Naive B cell (primary cell): ENCODE data around the gene DIPK1C. TPM values are rescaled to one million over a fixed set of nuclear protein-coding genes. Genes with fewer than 3 reads are reported as not detected.
A peak's percentile ranks its signal among the peaks of the same experiment; 100 is the strongest.
"Not testable (repeated sequence)": the region's sequence is repeated elsewhere in the genome, so short reads cannot be mapped to it uniquely, and the experiment has no call there.

ENCODE experiments used
- ATAC-seq, 2 donors: fragments of 150-1000 bp; cut with Tn5 transposase; 2 replicates each; pipeline ENCODE4 v1.10.0; 2021; ENCODE audit warnings: low read depth in 2 of 2, mild to moderate bottlenecking in 2 of 2, moderate library complexity in 2 of 2
- DNase-seq: peaks from one replicate; pipeline ENCODE4 v3.0.0; 2022
- H3K27ac Mint-ChIP-seq, 6 donors: one replicate each; pipeline ENCODE4 v1.8.0; 2020 to 2022; ENCODE audit warnings: mild to moderate bottlenecking in 6 of 6, mixed read lengths in 6 of 6, moderate library complexity in 5 of 6, inconsistent platforms in 2 of 6
- H3K27me3 Mint-ChIP-seq, 3 donors: one replicate each; pipeline ENCODE4 v1.8.0; 2021 to 2022; ENCODE audit warnings: mixed read lengths in 3 of 3, mild to moderate bottlenecking in 1 of 3
- H3K36me3 Mint-ChIP-seq, 2 donors: one replicate each; pipeline ENCODE4 v1.8.0; 2020 to 2022; ENCODE audit warnings: mixed read lengths in 2 of 2, inconsistent platforms in 1 of 2, mild to moderate bottlenecking in 1 of 2
- H3K4me1 Mint-ChIP-seq, 3 donors: one replicate each; pipeline ENCODE4 v1.8.0; 2020 to 2022; ENCODE audit warnings: mixed read lengths in 3 of 3, inconsistent platforms in 1 of 3, mild to moderate bottlenecking in 1 of 3, moderate library complexity in 1 of 3
- H3K4me3 Mint-ChIP-seq, 8 donors: one replicate each; pipeline ENCODE4 v1.8.0; 2020 to 2022; ENCODE audit warnings: mild to moderate bottlenecking in 8 of 8, mixed read lengths in 8 of 8, moderate library complexity in 8 of 8, inconsistent platforms in 2 of 8
- H3K9me3 Mint-ChIP-seq, 7 donors: one replicate each; pipeline ENCODE4 v1.8.0; 2020 to 2022; ENCODE audit warnings: mixed read lengths in 7 of 7, mild to moderate bottlenecking in 5 of 7, inconsistent platforms in 2 of 7, moderate library complexity in 1 of 7
- polyA plus RNA-seq, 6 donors: library from polyadenylated mRNA; unstranded; fragments of 300-500 nt; fragmentation: Illumina TruSeq; gene quantifications; one replicate each; pipeline ENCODE4 v1.2.3, GENCODE V29; 2021; ENCODE audit warnings: low read depth in 6 of 6

DIPK1C gene
- not detected for polyA plus RNA-seq

DNA sequence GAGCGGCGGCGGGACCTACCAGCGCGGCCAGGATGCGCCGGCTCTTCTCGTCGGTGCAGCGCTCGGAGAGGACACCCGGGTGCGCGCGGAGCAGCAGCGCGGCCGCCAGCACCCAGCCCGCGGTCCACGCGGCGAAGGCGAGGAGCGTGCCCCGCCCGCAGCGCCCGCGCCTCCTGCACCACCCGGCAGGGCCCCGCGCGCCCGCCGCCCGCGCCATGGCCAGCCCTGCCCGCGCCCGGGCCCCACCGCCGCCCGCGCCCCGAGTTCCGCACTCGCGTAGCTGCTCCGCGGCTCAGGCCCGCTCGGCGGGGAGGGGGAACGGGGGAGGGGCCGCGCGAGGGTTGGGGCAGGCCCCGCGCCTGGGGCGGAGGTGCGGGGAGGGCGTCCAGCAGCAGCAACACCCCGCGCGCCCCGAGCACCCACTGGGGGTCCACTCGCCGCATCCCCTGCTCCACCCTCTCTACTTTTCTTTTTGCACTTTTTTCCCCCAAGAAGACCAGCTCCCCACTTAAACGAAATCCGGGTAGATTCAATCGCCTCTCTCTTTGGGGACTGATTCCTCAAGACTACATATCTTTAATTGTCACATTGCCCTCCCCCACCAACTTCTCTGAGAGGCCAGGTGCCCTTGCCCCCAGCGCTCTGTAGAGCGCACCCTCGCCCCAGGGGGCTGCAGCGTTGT lies at the start of gene DIPK1C:
DIPK1C (minus strand) TSS at position 266 of the 682 bp plus-strand sequence; CDS start at position 217, 49 bp downstream.
- no peak for DNase-seq
- peaks cover 0 to 10% of the 10 kb centered on the region in 2 donors for H3K36me3 Mint-ChIP-seq
- H3K4me3 Mint-ChIP-seq = peak within 1 kb of the TSS; percentile 46 to 85 (median 76)
- ATAC-seq = peak in 1 of 2 donors; percentile 16
- H3K27ac Mint-ChIP-seq = no peak within 1 kb of the TSS
- H3K9me3 Mint-ChIP-seq = peaks cover 0 to 1% (median 0%) of the 10 kb centered on the region in 7 donors
- peaks cover 53 to 61% (median 56%) of the 10 kb centered on the region in 3 donors for H3K27me3 Mint-ChIP-seq
- peaks cover 8 to 16% (median 12%) of the 10 kb centered on the region in 3 donors for H3K4me1 Mint-ChIP-seq

- Mint-ChIP-seq H3K4me1 (peaks cover 7 to 34% (median 21%) of the 10 kb centered on the region in 3 donors), H3K27ac (peak overlapping the region in 4 of 6 donors; percentile 62 to 86 (median 72)), H3K36me3 (peaks cover 12 to 32% of the 10 kb centered on the region in 2 donors), H3K27me3 (no peaks in the 10 kb centered on the region), H3K9me3 (no peaks in the 10 kb centered on the region), H3K4me3 (no peak overlapping the region)
- ATAC-seq = no peak
- DNase-seq = no peak
Measured at GRCh38 chr18:74506448-74507084, 49.5 kb upstream of the DIPK1C start.

DNA sequence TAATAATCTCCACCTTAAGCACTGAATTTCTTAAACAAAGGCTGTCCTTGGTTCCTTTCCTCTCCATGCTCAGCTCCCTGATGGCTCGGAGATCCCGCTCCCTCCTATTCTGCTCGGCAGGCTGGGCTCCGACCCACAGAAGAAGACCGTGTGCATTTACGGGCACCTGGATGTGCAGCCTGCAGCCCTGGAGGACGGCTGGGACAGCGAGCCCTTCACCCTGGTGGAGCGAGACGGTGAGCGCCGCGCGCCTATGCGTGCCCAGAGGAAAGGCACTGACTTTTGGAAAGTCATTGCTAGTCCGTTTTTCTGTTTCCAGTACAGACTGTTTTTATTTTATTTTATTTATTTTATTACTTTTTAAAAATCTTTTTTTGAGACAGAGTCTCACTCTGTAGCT lies 48.7 kb upstream of the DIPK1C start:
- H3K36me3 Mint-ChIP-seq = peaks cover 17 to 32% of the 10 kb centered on the region in 2 donors
- ATAC-seq = no peak
- H3K4me3 Mint-ChIP-seq = peak overlapping the region in 2 of 8 donors; percentile 5 to 8
- no peak for DNase-seq
- H3K9me3 Mint-ChIP-seq = no peaks in the 10 kb centered on the region
- peak overlapping the region in 1 of 6 donors; percentile 26 for H3K27ac Mint-ChIP-seq
- H3K4me1 Mint-ChIP-seq = peaks cover 14 to 42% (median 27%) of the 10 kb centered on the region in 3 donors
- H3K27me3 Mint-ChIP-seq = no peaks in the 10 kb centered on the region

DNA sequence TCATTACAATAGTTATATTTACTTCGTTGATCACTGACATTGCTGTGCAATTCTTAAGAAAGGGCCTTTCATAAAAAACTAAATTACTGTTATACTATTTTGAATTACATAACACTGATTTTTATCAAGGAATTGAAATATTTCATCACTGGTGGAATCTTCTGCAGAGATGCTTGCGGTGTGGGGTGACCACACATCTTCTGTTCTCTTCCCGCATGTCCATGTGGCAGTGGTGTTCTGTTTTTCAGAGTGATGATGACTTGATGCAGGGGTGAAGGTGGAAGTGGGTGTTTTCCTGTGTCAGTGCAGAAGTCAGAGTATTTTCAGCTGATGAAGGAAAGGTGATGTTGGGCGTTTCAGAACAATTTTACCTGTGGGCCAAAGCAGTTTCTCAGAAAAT lies 46.0 kb upstream of the DIPK1C start:
- H3K9me3 Mint-ChIP-seq = no peaks in the 10 kb centered on the region
- peaks cover 30 to 65% (median 41%) of the 10 kb centered on the region in 3 donors for H3K4me1 Mint-ChIP-seq
- peaks cover 17 to 25% of the 10 kb centered on the region in 2 donors for H3K36me3 Mint-ChIP-seq
- H3K27ac Mint-ChIP-seq = peak overlapping the region in 3 of 6 donors; percentile 9 to 96 (median 39)
- no peaks in the 10 kb centered on the region for H3K27me3 Mint-ChIP-seq
- DNase-seq (no peak), ATAC-seq (no peak)
- peak overlapping the region in 2 of 8 donors; percentile 20 to 25 for H3K4me3 Mint-ChIP-seq

DNA sequence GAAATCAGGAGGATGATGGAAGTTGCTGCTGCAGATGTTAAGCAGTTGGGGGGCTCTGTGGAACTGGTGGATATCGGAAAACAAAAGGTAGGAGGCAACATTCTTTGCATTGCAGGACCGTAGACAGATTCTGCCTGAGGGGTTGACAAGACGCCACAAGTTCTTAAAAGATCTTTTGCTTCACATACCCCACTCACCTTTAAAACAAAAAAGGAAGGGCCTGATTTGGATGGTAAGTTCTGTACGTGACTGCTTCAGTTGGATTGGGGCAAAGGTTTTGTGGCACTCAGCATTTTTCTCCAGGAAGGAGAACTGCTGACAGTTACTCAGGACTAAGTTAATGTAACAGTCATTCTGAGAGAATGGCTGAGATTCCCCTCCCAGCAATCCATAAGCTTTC lies 44.3 kb upstream of the DIPK1C start:
- peaks cover 9 to 17% of the 10 kb centered on the region in 2 donors for H3K36me3 Mint-ChIP-seq
- no peaks in the 10 kb centered on the region for H3K27me3 Mint-ChIP-seq
- ATAC-seq (no peak), DNase-seq (no peak)
- H3K4me1 Mint-ChIP-seq = peaks cover 38 to 68% (median 40%) of the 10 kb centered on the region in 3 donors
- H3K27ac Mint-ChIP-seq = peak overlapping the region in 5 of 6 donors; percentile 93 to 98 (median 97)
- H3K4me3 Mint-ChIP-seq = peak overlapping the region in 7 of 8 donors; percentile 91 to 98 (median 93)
- no peaks in the 10 kb centered on the region for H3K9me3 Mint-ChIP-seq

DNA sequence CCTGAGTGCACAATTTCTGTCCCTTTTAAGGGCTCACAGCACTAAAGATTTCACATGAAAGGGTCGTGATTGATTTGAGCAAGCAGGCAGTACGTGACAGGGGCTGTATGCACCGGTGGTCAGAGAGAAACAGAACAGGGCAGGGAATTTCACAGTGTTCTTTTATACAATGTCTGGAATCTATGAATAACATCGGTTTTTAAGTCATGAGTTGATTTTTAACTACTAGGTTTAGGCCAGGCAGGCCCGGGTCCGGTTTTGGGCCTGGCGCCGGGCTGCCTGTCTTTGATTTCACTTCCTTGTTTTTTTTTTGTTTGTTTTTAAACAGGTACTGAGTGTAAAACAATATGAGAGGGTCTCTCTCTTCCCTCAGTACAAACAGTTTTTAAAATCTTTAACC lies 43.7 kb upstream of the DIPK1C start:
- peaks cover 9 to 17% of the 10 kb centered on the region in 2 donors for H3K36me3 Mint-ChIP-seq
- H3K27ac Mint-ChIP-seq = peak overlapping the region; percentile 93 to 98 (median 98)
- peaks cover 42 to 70% (median 43%) of the 10 kb centered on the region in 3 donors for H3K4me1 Mint-ChIP-seq

DNA sequence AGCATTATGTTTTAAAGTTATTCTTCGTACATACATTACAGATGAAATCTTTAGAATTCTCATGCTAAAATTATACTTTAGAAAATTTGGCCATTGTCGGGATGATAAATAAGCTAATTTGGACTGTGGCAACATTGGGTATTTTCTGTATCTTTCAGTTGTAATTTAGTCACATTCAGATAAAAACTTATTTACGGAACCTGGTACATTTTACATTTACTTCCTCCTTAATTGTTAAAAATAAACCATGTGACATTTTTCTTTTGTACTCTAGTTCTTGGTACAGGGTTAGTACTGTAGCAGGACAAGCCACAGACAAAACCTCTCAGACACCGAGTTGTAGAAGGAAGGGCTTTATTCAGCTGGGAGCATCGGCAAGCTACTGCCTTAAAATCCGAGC lies 43.3 kb upstream of the DIPK1C start:
- H3K4me3 Mint-ChIP-seq = peak overlapping the region; percentile 74 to 98 (median 92)
- H3K9me3 Mint-ChIP-seq = no peaks in the 10 kb centered on the region
- H3K4me1 Mint-ChIP-seq = peaks cover 46 to 74% (median 47%) of the 10 kb centered on the region in 3 donors
- peak; percentile 43 for DNase-seq
- H3K36me3 Mint-ChIP-seq = peaks cover 9 to 17% of the 10 kb centered on the region in 2 donors
- no peak for ATAC-seq
- H3K27ac Mint-ChIP-seq = peak overlapping the region; percentile 93 to 98 (median 98)
- no peaks in the 10 kb centered on the region for H3K27me3 Mint-ChIP-seq

More for the DNA sequence above, 43.7 kb upstream of the DIPK1C start:
- peak overlapping the region; percentile 74 to 98 (median 92) for H3K4me3 Mint-ChIP-seq
- peak; percentile 51 for DNase-seq
- H3K27me3 Mint-ChIP-seq, H3K9me3 Mint-ChIP-seq, ATAC-seq: not testable (repeated sequence)

GRCh38 chr18:74499633-74500032 lies 42.5 kb upstream of the DIPK1C start:
- H3K27me3 Mint-ChIP-seq = no peaks in the 10 kb centered on the region
- H3K9me3 Mint-ChIP-seq = no peaks in the 10 kb centered on the region
- no peak for DNase-seq
- ATAC-seq = peak in 1 of 2 donors; percentile 15
- peaks cover 46 to 75% (median 46%) of the 10 kb centered on the region in 3 donors for H3K4me1 Mint-ChIP-seq
- peaks cover 9 to 17% of the 10 kb centered on the region in 2 donors for H3K36me3 Mint-ChIP-seq
- H3K4me3 Mint-ChIP-seq = peak overlapping the region; percentile 91 to 98 (median 93)
- peak overlapping the region; percentile 83 to 98 (median 96) for H3K27ac Mint-ChIP-seq

DNA sequence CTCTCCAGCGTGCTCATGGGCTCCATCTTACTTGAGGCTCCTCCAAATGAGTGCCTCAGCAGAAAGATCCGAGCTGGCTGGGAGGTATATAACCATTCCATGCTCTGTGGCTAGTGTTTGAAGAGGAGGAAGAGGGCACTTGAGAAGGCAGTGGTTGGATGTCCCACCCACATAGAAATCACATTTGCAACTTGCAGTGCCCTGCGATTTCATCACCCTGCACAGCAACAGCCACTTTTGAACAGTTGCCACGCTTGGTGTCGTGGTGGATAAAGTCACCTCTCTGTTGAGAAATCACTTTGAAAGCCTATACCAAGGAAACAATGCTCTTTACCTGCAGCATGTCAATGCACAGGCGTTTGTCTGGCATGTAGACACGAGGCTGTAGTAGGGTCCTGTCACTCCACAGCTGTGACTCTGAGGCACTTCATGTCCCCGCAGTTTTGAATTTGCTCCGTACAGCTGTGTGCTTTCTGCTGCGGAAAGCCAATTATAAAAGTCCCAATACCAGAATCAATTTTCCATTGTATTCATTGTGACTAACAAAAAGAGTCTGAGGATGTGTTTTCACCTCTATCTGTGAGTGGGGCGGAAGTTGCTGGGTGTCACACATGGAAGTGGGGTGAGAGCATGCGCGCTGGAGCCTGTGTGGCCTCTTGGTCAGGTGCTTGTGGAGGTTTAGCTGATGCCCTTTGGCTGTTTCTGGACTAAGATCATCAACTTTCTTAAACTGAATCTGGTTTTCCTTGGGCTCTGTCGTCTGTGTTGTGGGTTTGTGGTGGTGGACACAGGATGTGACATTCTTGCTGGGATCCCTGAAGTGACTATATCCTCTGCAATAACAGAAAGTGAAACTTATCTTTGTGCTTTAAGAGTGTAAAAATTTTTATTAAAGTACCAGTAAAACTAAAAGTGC lies 41.9 kb upstream of the DIPK1C start:
- peaks cover 9 to 17% of the 10 kb centered on the region in 2 donors for H3K36me3 Mint-ChIP-seq
- no peaks in the 10 kb centered on the region for H3K9me3 Mint-ChIP-seq

GRCh38 chr18:74497778-74498177 lies 40.7 kb upstream of the DIPK1C start:
- no peaks in the 10 kb centered on the region for H3K27me3 Mint-ChIP-seq
- peaks cover 44 to 72% (median 46%) of the 10 kb centered on the region in 3 donors for H3K4me1 Mint-ChIP-seq
- peak; percentile 24 for DNase-seq
- peaks cover 0 to 11% of the 10 kb centered on the region in 2 donors for H3K36me3 Mint-ChIP-seq
- H3K4me3 Mint-ChIP-seq = peak overlapping the region; percentile 68 to 98 (median 93)
- H3K9me3 Mint-ChIP-seq = no peaks in the 10 kb centered on the region
- peak overlapping the region; percentile 8 to 98 (median 88) for H3K27ac Mint-ChIP-seq
- no peak for ATAC-seq

More for the DNA sequence above, 41.9 kb upstream of the DIPK1C start:
- DNase-seq (peak; percentile 55), ATAC-seq (peak; percentile 14 to 17)
- no peaks in the 10 kb centered on the region for H3K27me3 Mint-ChIP-seq
- peak overlapping the region; percentile 91 to 98 (median 93) for H3K4me3 Mint-ChIP-seq
- H3K27ac Mint-ChIP-seq = peak overlapping the region; percentile 83 to 98 (median 96)
- peaks cover 44 to 76% (median 46%) of the 10 kb centered on the region in 3 donors for H3K4me1 Mint-ChIP-seq

- ATAC-seq (no peak), DNase-seq (no peak)
- Mint-ChIP-seq H3K36me3 (peaks cover 0 to 7% of the 10 kb centered on the region in 2 donors), H3K9me3 (no peaks in the 10 kb centered on the region), H3K27me3 (no peaks in the 10 kb centered on the region), H3K4me3 (peak overlapping the region; percentile 68 to 98 (median 93)), H3K4me1 (peaks cover 44 to 67% (median 46%) of the 10 kb centered on the region in 3 donors), H3K27ac (peak overlapping the region; percentile 88 to 98 (median 93))
Measured at GRCh38 chr18:74497324-74497676, 40.2 kb upstream of the DIPK1C start.

- H3K4me3 Mint-ChIP-seq = peak overlapping the region; percentile 91 to 98 (median 96)
- H3K9me3 Mint-ChIP-seq = no peaks in the 10 kb centered on the region
- peak overlapping the region; percentile 90 to 99 (median 97) for H3K27ac Mint-ChIP-seq
- H3K36me3 Mint-ChIP-seq = peaks cover 0 to 5% of the 10 kb centered on the region in 2 donors
- peak; percentile 6 to 9 for ATAC-seq
- DNase-seq = no peak
- peaks cover 44 to 61% (median 46%) of the 10 kb centered on the region in 3 donors for H3K4me1 Mint-ChIP-seq
- H3K27me3 Mint-ChIP-seq = no peaks in the 10 kb centered on the region
Measured at GRCh38 chr18:74496508-74497323, 39.6 kb upstream of the DIPK1C start.
